ENCODE results near the gene ADCY2.

ADCY2 gene

DNA sequence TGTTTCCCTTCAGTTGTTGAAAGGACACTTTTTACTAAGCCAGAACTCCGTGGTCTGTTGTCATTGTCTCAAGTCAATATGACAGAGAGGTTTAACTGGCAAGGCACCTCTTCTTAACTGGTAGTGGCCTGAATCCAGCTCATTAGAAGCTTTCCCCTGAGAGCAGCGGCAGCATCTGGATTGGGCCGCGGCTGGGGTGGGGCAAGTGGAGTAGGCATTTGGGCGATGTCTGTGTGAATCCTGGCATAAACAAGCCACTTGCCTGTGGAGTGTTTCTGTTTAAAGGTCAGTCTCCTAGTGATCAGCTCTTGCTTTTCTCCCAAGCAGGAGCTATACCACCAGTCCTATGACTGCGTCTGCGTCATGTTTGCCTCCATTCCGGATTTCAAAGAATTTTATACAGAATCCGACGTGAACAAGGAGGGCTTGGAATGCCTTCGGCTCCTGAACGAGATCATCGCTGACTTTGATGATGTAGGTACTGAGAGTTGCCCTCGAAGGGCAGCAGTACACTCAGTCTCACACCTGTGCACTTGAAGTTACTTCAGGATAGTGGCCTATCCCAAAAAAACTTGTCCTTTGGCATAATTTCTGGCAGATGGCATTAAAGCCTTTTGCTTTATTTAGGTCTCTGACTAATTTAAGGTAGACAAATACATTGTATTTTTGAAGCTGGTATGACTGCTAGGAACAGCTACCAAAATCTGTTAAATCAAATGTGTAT is 406.1 kb downstream of the ADCY2 start:
- peak; percentile 78 to 83 for DNase-seq

DNA sequence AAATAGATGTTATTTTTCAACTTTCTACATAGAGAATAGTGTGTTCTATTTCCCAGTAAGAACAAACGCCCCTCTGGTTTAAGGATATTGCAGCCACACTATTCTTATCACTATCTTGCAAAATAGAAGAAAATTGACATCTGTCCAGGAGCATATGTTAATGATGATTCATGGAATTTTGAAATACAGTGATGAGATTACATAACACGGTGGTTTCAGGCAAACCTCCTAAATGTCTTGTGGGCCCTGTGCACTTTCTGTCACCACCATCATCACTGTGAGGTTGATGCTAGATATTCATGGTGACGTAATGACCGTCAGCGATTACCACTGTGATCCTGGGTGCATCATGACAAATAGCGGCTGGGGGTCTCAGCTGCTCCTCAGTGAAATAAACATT is 406.9 kb downstream of the ADCY2 start:
- no peak for DNase-seq

DNA sequence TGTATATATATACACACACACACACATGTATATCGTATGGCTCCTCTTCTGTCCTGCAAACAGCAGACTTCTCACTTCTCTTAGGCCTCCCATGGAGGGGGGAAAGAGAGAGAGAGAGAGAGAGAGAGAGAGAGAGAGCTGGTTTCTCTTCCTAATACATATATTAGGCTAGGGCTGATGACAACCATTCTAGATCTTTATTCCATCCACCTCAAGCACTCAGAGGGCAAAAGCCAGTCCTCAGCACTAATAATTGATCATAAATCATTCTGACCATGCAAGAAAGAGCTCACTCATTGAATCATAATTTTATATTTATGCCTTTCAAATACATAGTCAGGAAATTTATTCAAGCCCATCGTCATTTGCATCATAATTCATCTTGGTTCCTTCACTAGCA is 408.0 kb downstream of the ADCY2 start:
- no peak for DNase-seq

GRCh38 chr5:7805379-7805778 is 409.4 kb downstream of the ADCY2 start:
- no peak for DNase-seq

- no peak for DNase-seq
These were observed 413.1 kb downstream of the ADCY2 start for GRCh38 chr5:7808998-7809397.

DNA sequence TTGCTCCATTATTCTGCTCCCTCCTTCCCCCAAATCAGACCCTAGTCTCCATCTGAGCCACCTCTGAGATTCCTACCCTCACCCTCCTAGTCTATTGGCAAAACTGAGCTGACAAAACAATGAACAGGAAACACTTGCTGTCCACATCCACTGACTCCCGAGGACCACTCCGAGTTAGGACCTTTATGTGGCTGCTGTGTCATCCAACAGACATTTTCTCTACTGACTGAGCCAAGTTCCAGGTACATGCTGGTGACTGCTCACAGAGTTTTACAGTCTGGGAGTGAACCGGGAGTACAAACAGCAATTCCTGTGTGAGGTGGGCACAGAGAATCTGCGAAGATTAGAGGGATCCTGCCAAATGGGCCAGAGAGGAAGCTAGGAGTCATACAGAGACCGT is 415.8 kb downstream of the ADCY2 start:
- no peak for DNase-seq

DNA sequence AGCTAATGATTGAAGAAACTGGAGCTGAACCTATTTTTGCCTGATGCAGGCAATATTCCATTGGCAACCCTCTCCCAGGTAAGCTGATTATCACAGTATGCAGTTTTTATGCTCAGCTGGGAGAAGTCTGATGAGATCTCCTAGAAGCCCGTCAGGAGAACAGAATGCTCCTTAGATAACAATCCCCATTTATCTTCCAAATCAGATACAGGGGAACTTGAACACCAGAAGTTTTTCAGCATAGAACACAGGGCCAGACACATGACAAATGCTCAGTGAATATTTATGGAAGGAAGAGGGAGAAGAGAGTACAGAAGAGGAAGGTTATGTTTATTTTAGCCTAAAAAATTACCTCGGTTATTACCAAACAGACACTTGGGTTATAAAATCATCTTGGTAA is 417.1 kb downstream of the ADCY2 start:
- DNase-seq: no peak

DNA sequence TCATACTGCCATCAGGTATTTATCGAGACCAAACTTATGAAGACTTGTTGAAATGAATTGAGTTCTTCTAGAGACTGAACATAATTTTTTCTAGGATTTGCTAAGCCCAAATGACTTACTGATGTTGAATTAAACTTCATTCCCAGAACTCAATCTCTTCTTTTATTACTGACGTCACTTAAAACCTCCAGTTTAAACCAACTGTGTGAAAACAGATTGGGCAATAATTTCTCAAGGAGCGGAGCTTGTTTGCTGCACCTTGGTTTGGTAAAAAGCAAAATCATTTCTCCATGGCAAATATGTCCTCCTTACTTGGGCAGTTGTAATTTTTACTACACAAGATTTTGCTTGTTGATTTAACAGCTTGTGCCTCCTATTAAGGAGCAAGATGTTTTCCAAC is 417.6 kb downstream of the ADCY2 start:
- no peak for DNase-seq

GRCh38 chr5:7814816-7815215 is 418.9 kb downstream of the ADCY2 start:
- no peak for DNase-seq

GRCh38 chr5:7815892-7816534 is 420.1 kb downstream of the ADCY2 start:
- DNase-seq: peak; percentile 65 to 80

- DNase-seq: no peak
These were observed 420.6 kb downstream of the ADCY2 start for GRCh38 chr5:7816535-7816901.

DNA sequence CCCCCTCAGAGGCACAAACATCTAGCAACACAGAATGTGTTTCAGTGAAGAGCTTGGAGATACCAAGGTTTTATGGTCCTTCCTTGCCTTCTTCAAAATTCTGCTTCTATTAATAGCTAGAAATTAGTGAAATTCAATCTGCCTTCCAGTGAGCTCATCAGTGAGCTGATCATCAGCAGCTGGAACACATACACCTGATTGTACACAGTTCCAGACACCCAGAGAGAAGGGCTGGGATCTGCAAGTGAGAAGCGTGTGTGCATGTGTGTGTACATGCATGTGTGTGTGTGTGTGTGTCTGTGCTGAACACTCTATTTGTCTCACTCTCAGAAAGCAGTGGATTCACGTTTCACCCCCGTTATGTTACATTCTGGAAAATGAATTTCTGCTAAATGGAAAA is 426.5 kb downstream of the ADCY2 start:
- DNase-seq: no peak

DNA sequence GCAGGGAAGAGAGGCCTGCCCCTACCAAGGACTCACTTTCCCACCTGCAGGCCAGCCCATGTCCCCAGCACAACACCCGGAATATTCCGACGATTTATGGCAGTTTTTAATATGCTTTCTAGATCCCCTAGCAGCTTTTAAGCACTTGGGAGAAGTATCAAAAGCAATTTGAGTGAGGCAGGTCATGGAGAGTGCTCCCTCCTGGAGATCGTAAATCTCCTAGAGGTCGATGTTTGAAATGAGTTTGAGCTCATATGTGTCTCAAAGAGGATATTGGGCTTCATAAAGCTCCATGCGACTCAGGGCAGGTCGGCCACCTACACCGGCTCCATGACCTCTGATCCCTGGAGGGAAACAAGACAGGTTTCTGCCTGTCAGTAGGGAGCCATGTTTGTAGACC is 427.7 kb downstream of the ADCY2 start:
- DNase-seq: peak; percentile 30 to 52

- no peak for DNase-seq
These were observed 429.1 kb downstream of the ADCY2 start for GRCh38 chr5:7824995-7825394.

DNA sequence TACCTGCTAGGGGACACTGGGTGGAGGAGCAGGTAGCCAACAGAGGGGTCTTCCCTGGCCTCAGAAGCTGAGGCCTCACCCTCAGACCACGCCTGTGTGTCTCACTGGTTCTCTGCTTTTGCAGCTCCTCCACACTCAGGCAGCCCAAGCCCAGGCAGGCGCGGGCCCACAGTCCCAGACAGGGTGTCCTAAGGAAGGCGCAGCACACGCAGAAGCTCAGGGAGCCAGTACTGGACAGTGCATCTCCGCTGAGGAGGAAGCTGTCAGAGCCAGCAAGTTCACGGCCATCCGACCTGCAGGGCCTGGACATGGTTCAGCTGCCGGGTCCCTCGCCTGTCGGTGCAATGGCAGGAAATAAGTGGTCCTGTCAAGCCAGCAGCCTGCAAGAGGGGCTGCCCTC is 429.7 kb downstream of the ADCY2 start:
- DNase-seq: no peak

DNA sequence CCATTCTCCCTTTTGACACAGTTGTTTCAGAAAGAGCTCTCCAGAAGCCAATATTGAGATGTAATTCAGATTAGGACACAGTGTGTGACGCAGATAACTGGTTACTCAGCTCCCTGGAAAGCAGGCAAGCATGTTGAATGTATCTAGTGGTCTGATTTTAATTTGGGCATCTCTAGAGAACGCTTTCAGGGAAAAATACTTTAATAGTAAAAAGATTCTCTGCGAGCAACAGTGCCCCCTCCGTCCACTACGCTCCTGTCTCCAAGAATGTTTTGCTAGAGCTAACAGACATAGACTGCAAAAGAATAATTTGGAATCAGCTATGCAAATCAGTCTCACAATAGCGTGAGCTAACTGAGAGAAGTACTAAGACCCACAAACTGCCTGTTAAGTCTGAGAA is 431.7 kb downstream of the ADCY2 start:
- DNase-seq: no peak

DNA sequence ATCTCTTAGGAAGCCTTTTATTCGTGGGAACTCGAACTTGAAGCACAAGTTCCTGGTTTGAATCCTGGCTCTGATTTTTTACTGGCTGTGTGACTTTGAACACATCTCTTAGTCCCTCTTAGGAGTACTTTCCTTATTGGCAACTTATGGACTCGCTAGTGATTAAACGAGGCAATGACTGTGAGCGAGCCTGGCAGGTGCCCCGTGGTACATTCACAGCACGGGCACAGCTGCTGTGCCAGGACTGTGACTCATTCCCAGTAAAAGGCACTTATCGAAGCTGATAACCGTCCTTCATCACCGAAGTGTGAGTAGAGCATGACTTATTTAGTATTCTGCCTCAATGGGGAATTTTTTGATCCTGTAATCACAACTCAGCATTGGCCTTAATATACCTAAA is 432.3 kb downstream of the ADCY2 start:
- DNase-seq: no peak

GRCh38 chr5:7834982-7835381 is 439.0 kb downstream of the ADCY2 start:
- DNase-seq: no peak

DNA sequence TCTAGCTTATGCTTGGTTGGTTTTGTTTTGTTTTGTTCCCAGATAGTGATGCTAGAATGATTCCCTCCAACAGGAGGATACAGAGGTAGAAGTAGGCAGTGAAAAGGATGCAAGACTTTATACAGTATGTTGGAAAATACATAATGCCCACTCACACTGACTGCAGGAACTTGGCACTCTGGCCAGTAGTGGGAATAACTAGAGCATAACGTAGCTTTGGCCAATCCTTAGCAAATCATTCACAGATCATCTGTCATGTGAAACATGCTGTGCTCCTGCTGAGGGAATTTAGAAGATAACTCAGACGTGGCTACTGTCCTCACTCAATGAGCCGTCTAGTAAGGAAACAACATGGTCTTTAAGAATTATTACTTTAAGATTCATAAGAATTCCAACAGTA is 441.5 kb downstream of the ADCY2 start:
- no peak for DNase-seq

- no peak for DNase-seq
These were observed 446.6 kb downstream of the ADCY2 start for GRCh38 chr5:7842531-7842930.

GRCh38 chr5:7844901-7845300 is 449.0 kb downstream of the ADCY2 start:
- no peak for DNase-seq

DNA sequence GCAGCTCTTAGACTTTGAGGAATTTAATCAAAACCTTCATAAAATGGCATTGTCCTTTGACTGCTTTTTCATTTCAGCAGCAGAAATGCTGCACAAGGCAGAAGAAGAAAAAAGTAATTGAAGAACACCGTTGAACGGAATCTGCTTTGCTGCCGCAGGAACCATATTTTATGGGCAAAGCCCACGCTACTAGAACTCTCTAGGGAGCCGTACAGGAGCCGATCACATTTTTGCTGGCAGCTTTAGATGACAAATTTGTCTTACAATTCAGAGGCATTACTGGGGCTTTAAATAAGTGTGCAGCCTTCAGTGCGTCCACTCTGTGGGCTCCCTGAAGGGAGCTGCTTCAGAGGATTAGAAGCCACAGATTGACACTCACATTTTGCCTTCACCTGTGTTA is 449.6 kb downstream of the ADCY2 start:
- DNase-seq: no peak

DNA sequence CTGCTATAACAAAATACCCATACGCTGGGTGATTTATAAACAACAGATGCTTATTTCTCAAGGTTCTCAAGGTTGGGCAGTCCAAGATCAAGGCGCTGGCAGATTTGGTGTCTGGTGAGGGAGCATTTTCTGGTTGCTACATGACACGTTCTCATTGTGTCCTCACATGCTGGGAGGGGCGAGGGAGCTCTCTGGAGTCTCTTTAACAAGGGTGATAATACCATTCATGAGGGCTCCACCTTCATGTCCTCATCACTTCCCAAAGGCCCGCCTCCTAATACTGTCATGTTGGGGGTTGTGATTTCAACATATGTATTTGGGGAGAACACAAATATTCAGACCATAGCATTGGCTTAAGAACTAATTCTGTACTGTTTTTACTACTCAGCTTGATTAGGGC is 450.4 kb downstream of the ADCY2 start:
- no peak for DNase-seq

GRCh38 chr5:7848296-7848695 is 452.4 kb downstream of the ADCY2 start:
- DNase-seq: no peak

Measured in NCI-H187 (cell line).